RPMI8226 (cell line): ENCODE data around the gene QKI.

Source experiments
- DNase-seq: peaks from one replicate; pipeline ENCODE4 v3.0.0-alpha.2; 2015

The QKI gene

GRCh38 chr6:163539101-163539762, 124.7 kb downstream of the QKI start:
- DNase-seq: no peak

- DNase-seq: no peak
Measured at GRCh38 chr6:163543321-163543720, 128.8 kb downstream of the QKI start.

- no peak for DNase-seq
Measured at GRCh38 chr6:163545370-163545769, 130.9 kb downstream of the QKI start.

- no peak for DNase-seq
Measured at GRCh38 chr6:163547287-163547686, 132.8 kb downstream of the QKI start.

- no peak for DNase-seq
Measured at GRCh38 chr6:163548624-163549023, 134.1 kb downstream of the QKI start.

- no peak for DNase-seq
Measured at GRCh38 chr6:163554032-163554431, 139.5 kb downstream of the QKI start.

GRCh38 chr6:163554663-163555062, 140.1 kb downstream of the QKI start:
- peak; percentile 31 for DNase-seq

- DNase-seq: no peak
Measured at GRCh38 chr6:163559661-163560060, 145.1 kb downstream of the QKI start.

- DNase-seq: no peak
Measured at GRCh38 chr6:163563318-163563717, 148.8 kb downstream of the QKI start.

- no peak for DNase-seq
Measured at GRCh38 chr6:163564534-163564933, 150.0 kb downstream of the QKI start.

- DNase-seq: no peak
Measured at GRCh38 chr6:163565140-163565539, 150.6 kb downstream of the QKI start.

- no peak for DNase-seq
Measured at GRCh38 chr6:163566056-163566455, 151.5 kb downstream of the QKI start.

GRCh38 chr6:163568275-163568674, 153.8 kb downstream of the QKI start:
- DNase-seq: no peak

GRCh38 chr6:163570579-163571231, 156.2 kb downstream of the QKI start:
- no peak for DNase-seq

- no peak for DNase-seq
Measured at GRCh38 chr6:163571730-163572129, 157.2 kb downstream of the QKI start.

GRCh38 chr6:163572612-163573011, 158.1 kb downstream of the QKI start:
- no peak for DNase-seq

- DNase-seq: no peak
Measured at GRCh38 chr6:163573503-163574179, 159.1 kb downstream of the QKI start.

- no peak for DNase-seq
Measured at GRCh38 chr6:163576114-163576513, 161.6 kb downstream of the QKI start.

- no peak for DNase-seq
Measured at GRCh38 chr6:163577404-163577803, 162.9 kb downstream of the QKI start.

GRCh38 chr6:163579111-163579879, 164.8 kb downstream of the QKI start:
- no peak for DNase-seq

- DNase-seq: no peak
Measured at GRCh38 chr6:163579880-163580295, 165.4 kb downstream of the QKI start.

- no peak for DNase-seq
Measured at GRCh38 chr6:163580311-163581030, 166.0 kb downstream of the QKI start.

- no peak for DNase-seq
Measured at GRCh38 chr6:163583558-163583957, 169.0 kb downstream of the QKI start.
